A549 (cell line): ENCODE data around the gene ISCU. TPM values are rescaled to one million over a fixed set of nuclear protein-coding genes. Genes with fewer than 3 reads are reported as not detected.
A peak's percentile ranks its signal among the peaks of the same experiment; 100 is the strongest.

Experiments used
- ATAC-seq, 2 experiments: fragments of 200-7000 bp in 1 of 2; fragments of >200 bp in 1 of 2; cut with Nextera tagmentation in 1 of 2; cut with Tn5 transposase in 1 of 2; 3 replicates each; pipeline versions ENCODE4 v1.8.0 to v1.9.1; 2018 to 2020; ENCODE audit warnings: mild to moderate bottlenecking in 1 of 2, moderate library complexity in 1 of 2
- CTCF ChIA-PET: fragments of 300-600 bp; sonication (Branson Sonifier 250); formaldehyde crosslinking; extraction: SDS; loops from one replicate; lab custom pipeline; 2021; ENCODE audit warnings: antibody characterized with exemption, inconsistent platforms; lab: Yijun Ruan, JAX
- POLR2A ChIA-PET: fragments of 350-600 bp; formaldehyde crosslinking; extraction: SDS; loops from one replicate; lab custom pipeline; 2021; ENCODE audit warnings: antibody characterized with exemption, inconsistent platforms; lab: Yijun Ruan, JAX
- DNase-seq, 2 experiments: peaks; one replicate each; pipeline versions ENCODE4 v3.0.0 to v3.0.0-alpha.2; 2011 to 2016; ENCODE audit warnings: low read depth in 1 of 2, low spot score in 1 of 2
- FAIRE-seq: peaks from 2 replicates; lab custom pipeline; 2011; peaks lifted over from hg19 to GRCh38; lab: Jason Lieb, UNC
- H3K27ac ChIP-seq, 2 experiments: fragments of >200 bp; sonication (Bioruptor Twin); formaldehyde crosslinking; 3 replicates each; pipeline ENCODE4 v1.5.1; 2016 to 2017
- H3K4me1 ChIP-seq: fragments of >200 bp; sonication (Bioruptor Twin); formaldehyde crosslinking; 3 replicates; pipeline ENCODE4 v1.6.1; 2016
- H3K4me2 ChIP-seq: fragments of >200 bp; sonication (Bioruptor Twin); formaldehyde crosslinking; 3 replicates; pipeline ENCODE4 v1.6.1; 2016
- H3K4me3 ChIP-seq: fragments of >200 bp; sonication (Bioruptor Twin); formaldehyde crosslinking; 3 replicates; pipeline ENCODE4 v1.5.1; 2016
- H3K9me3 ChIP-seq: fragments of >200 bp; sonication (Bioruptor Twin); formaldehyde crosslinking; 3 replicates; pipeline ENCODE4 v1.6.1; 2016
- CHD2 ChIP-seq: fragments of 150-350 bp; IDR thresholded peaks from 2 replicates; pipeline ENCODE4 v1.6.1; 2014; ENCODE audit warnings: low read length; ENCODE audit not compliant: partially characterized antibody
- CTCF ChIP-seq: fragments of >200 bp; sonication (Bioruptor Twin); formaldehyde crosslinking; IDR thresholded peaks from 3 replicates; pipeline ENCODE4 v1.5.1; 2016
- EHMT2 ChIP-seq: fragments of 200-600 bp; sonication (generic); IDR thresholded peaks from 2 replicates; pipeline ENCODE4 v1.6.1; 2016; ENCODE audit warnings: antibody characterized with exemption, low read depth, mild to moderate bottlenecking, moderate library complexity
- ESRRA ChIP-seq: fragments of 150-350 bp; IDR thresholded peaks from 2 replicates; pipeline ENCODE4 v1.6.1; 2014; ENCODE audit warnings: mild to moderate bottlenecking, low read length, borderline replicate concordance
- FOXS1 ChIP-seq: fragments of 250-450 bp; sonication (Bioruptor Pico); IDR thresholded peaks from 2 replicates; pipeline ENCODE4 v1.5.0; 2020; ENCODE audit warnings: mild to moderate bottlenecking, moderate library complexity
- GATA3 ChIP-seq: IDR thresholded peaks from 2 replicates; pipeline ENCODE4 v1.6.1; 2012; ENCODE audit warnings: borderline replicate concordance
- HDAC2 ChIP-seq: fragments of 200-600 bp; sonication (generic); IDR thresholded peaks from 2 replicates; pipeline ENCODE4 v1.6.1; 2016
- HES2 ChIP-seq: fragments of >200 bp; sonication (Bioruptor Twin); formaldehyde crosslinking; IDR thresholded peaks from 2 replicates; pipeline ENCODE4 v1.6.1; 2016
- JUN ChIP-seq, 2 experiments: fragments of >200 bp; sonication (Bioruptor Twin); formaldehyde crosslinking; IDR thresholded peaks; 2 replicates in 1 of 2; 3 replicates in 1 of 2; pipeline ENCODE4 v1.6.1; 2016 to 2017
- KDM1A ChIP-seq: fragments of 200-600 bp; sonication (generic); IDR thresholded peaks from 2 replicates; pipeline ENCODE4 v1.6.1; 2016; ENCODE audit warnings: low read depth, mild to moderate bottlenecking
- KDM5A ChIP-seq: fragments of 200-600 bp; sonication (generic); IDR thresholded peaks from 2 replicates; pipeline ENCODE4 v1.6.1; 2016; ENCODE audit warnings: antibody characterized with exemption, mild to moderate bottlenecking
- MAZ ChIP-seq: fragments of 150-350 bp; IDR thresholded peaks from 2 replicates; pipeline ENCODE4 v1.6.1; 2014; ENCODE audit warnings: antibody characterized with exemption, low read depth, low read length, borderline replicate concordance
- MYC ChIP-seq: IDR thresholded peaks from 2 replicates; pipeline ENCODE4 v1.6.1; 2012; ENCODE audit warnings: mild to moderate bottlenecking, inconsistent platforms, low read length, improper control_type of control experiment, borderline replicate concordance
- NFE2L2 ChIP-seq: fragments of 150-350 bp; conservative IDR thresholded peaks from 2 replicates; pipeline ENCODE4 v1.6.1; 2014; ENCODE audit warnings: low read length
- NPAS2 ChIP-seq: fragments of 250-450 bp; sonication (Bioruptor Pico); IDR thresholded peaks from 2 replicates; pipeline ENCODE4 v1.8.0; 2022; ENCODE audit warnings: mild to moderate bottlenecking, moderate library complexity, borderline replicate concordance
- PHF8 ChIP-seq: fragments of 200-600 bp; sonication (generic); IDR thresholded peaks from 2 replicates; pipeline ENCODE4 v1.6.1; 2016; ENCODE audit warnings: low read depth, mild to moderate bottlenecking, antibody characterized with exemption, moderate library complexity, borderline replicate concordance
- POLR2A ChIP-seq: IDR thresholded peaks from 2 replicates; pipeline ENCODE4 v1.6.1; 2012; ENCODE audit warnings: mild to moderate bottlenecking, low read length
- RAD21 ChIP-seq, 2 experiments: fragments of >200 bp in 1 of 2; sonication (Bioruptor Twin) in 1 of 2; formaldehyde crosslinking in 1 of 2; IDR thresholded peaks in 1 of 2; conservative IDR thresholded peaks in 1 of 2; 2 replicates in 1 of 2; 3 replicates in 1 of 2; pipeline ENCODE4 v1.6.1; 2012 to 2018; ENCODE audit warnings: inconsistent platforms in 1 of 2
- RFX5 ChIP-seq: fragments of 450-650 bp; IDR thresholded peaks from 2 replicates; pipeline ENCODE4 v1.7.1; 2014; ENCODE audit warnings: antibody characterized with exemption, mild to moderate bottlenecking, moderate library complexity
- SMC3 ChIP-seq: fragments of >200 bp; sonication (Bioruptor Twin); formaldehyde crosslinking; IDR thresholded peaks from 3 replicates; pipeline ENCODE4 v1.6.1; 2018; ENCODE audit warnings: inconsistent platforms
- TFCP2L1 ChIP-seq: fragments of 250-450 bp; sonication (Bioruptor Pico); IDR thresholded peaks from 2 replicates; pipeline ENCODE4 v1.5.0; 2021; ENCODE audit warnings: mild to moderate bottlenecking
- TP53 ChIP-seq: fragments of 250-450 bp; sonication (Bioruptor Pico); IDR thresholded peaks from 2 replicates; pipeline ENCODE4 v1.5.0; 2021; ENCODE audit warnings: mild to moderate bottlenecking, moderate library complexity
- ZC3H11A ChIP-seq: fragments of 450-650 bp; IDR thresholded peaks from 2 replicates; pipeline ENCODE4 v1.6.1; 2014; ENCODE audit warnings: antibody characterized with exemption, mild to moderate bottlenecking
- WGBS: methylation state at CpG from one replicate; pipeline ENCODE4 v1.1.6; 2017; ENCODE audit errors: missing lambda C conversion rate; 5-methylcytosine and 5-hydroxymethylcytosine counted together
- polyA plus RNA-seq, 4 experiments: library from polyadenylated mRNA; depleted of rRNA in 3 of 4; stranded (reverse); fragments of >200 nt; fragmentation: RNase III in 1 of 4; extraction: RNeasy Plus Mini Kit Qiagen cat#74134 plus additional on column Dnase treatment in 1 of 4; gene quantifications; 2 replicates in 3 of 4; 3 replicates in 1 of 4; pipeline ENCODE4 v1.2.3, GENCODE V29; 2011 to 2017
- TF ChIP-seq, protein P1 (sequence below): fragments of 200-600 bp; sonication (generic); IDR thresholded peaks from 2 replicates; pipeline ENCODE4 v1.6.1; 2016; ENCODE audit warnings: antibody characterized with exemption, mild to moderate bottlenecking, moderate library complexity

Gene ISCU
- polyA plus RNA-seq, 2 of the 4 experiments (the other 2 are of a cell fraction): 97.5 to 174 TPM

DNA sequence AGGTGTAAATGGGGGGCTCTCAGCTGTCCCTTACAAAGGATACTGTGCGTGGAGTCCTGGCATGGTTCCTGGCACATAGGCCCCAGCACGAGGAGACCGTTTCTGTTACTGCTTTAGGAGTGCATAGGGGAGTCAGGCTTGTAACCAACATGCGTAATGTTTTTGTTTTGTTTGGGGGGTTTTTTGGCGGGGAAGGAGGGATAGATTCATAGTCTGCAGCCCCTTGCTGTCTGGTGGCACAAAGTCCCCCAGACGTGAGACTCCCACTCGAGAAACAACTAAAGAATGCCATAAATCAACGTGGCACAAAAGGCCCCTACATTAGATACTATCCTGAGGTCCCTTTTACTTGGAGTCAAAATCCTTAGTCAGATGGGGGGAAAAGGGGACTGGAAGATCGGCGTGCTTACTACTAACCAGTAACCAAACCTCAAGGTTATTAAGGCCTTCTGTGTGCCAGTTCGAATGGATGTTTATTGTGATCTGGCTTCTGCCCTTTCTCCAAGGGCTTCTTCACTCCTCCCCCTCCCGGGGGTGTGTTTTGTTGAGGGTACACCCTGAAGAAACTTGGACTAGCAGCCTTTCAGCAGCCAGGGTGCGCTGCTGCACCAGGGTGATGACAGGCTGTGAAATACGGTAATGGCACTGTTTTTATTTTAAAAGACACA, 874 bp downstream of the ISCU start:
- H3K4me2 ChIP-seq: peak overlapping the region; percentile 83
- POLR2A ChIA-PET: interaction anchor here (1.2 to 1.6 kb wide), 3 partner anchors 55 to 57 kb away, joined by 3 to 11 read pairs (median 3); no protein-coding TSS in a partner anchor
- no peak for TF ChIP-seq POLR2A
- TF ChIP-seq NFE2L2: no peak
- peak; percentile 91 to 95 for TF ChIP-seq RAD21 (conservative IDR thresholded peaks at IDR 0.05 in 1 of 2, IDR thresholded peaks at IDR 0.05 in 1 of 2)
- no peak; the same call in 1 of the 2 replicates for TF ChIP-seq TP53 (CRISPR knock-in tag)
- TF ChIP-seq MAZ: 0 out of 2 replicates have a peak, but pooled peaks have one; percentile 35
- TF ChIP-seq HES2: no peak
- TF ChIP-seq HDAC2: no peak
- TF ChIP-seq ZC3H11A: no peak
- peak; percentile 55; the same call in 1 of the 2 replicates for TF ChIP-seq KDM5A
- TF ChIP-seq GATA3: no peak
- no peak for TF ChIP-seq JUN (IDR thresholded peaks at IDR 0.05)
- TF ChIP-seq ESRRA: no peak
- peak; percentile 97 for TF ChIP-seq CTCF
- TF ChIP-seq SMC3: peak; percentile 94
- peak; percentile 30 for TF ChIP-seq CHD2
- no peak for TF ChIP-seq MYC
- TF ChIP-seq, all 56 proteins: peak for 6
- CTCF ChIA-PET: interaction anchor here (0.8 to 22.8 kb wide), 23 partner anchors 10 to 533 kb away, joined by 3 to 533 read pairs (median 4); no protein-coding TSS in a partner anchor
- DNase-seq: peak; percentile 89 to 97
- peak overlapping the region; percentile 82 for H3K4me3 ChIP-seq
- WGBS: 4% methylated on average over 14 of the region's 14 CpGs
- H3K9me3 ChIP-seq: no peaks in the 10 kb centered on the region
- peak; percentile 63 to 74 for ATAC-seq
- H3K27ac ChIP-seq: peak overlapping the region; percentile 91 to 95
- H3K4me1 ChIP-seq: peaks cover 36% of the 10 kb centered on the region
- FAIRE-seq: no peak

GRCh38 chr12:108563804-108564151, 1.4 kb downstream of the ISCU start:
- ATAC-seq: no peak
- DNase-seq: no peak
- H3K9me3 ChIP-seq: no peaks in the 10 kb centered on the region
- H3K4me3 ChIP-seq: peak overlapping the region; percentile 82; the same call in 2 of the 3 replicates
- H3K27ac ChIP-seq: peak overlapping the region; percentile 60 to 95
- no peak for TF ChIP-seq EHMT2
- ChIA-PET POLR2A (no interaction called here), CTCF (interaction anchor here (0.6 to 22.8 kb wide), 26 partner anchors 9 to 821 kb away, joined by 3 to 533 read pairs (median 5); no protein-coding TSS in a partner anchor)
- no peak for FAIRE-seq
- WGBS: 0% methylated on average over 1 of the region's 1 CpG
- peak overlapping the region; percentile 83 for H3K4me2 ChIP-seq
- H3K4me1 ChIP-seq: peaks cover 33% of the 10 kb centered on the region

DNA sequence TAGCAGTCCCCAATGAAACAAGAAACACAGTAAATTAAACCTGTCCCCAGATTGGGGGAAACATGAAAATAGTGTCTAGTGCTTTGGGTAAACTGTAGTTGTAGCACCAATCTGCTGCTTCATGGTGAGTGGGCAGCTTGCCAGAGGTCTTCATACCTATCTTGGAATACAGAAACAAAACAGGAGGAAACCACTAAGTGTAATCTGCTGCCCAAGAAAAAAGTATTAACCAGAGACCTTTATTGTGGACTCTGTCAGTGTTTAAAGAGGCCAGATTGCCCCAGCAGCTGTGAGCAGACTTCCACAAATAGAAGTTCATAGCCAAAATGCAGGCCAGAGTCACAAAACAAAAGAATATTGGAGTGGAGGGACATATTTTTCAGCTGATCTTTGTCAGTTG, 2.3 kb downstream of the ISCU start:
- CTCF ChIA-PET: interaction anchor here (0.7 to 22.8 kb wide), 20 partner anchors 8 to 555 kb away, joined by 3 to 533 read pairs (median 6); no protein-coding TSS in a partner anchor
- no peak for TF ChIP-seq KDM5A
- TF ChIP-seq ESRRA: no peak
- TF ChIP-seq GATA3: no peak
- TF ChIP-seq FOXS1 (CRISPR knock-in tag): no peak
- TF ChIP-seq PHF8: no peak
- no peak for TF ChIP-seq NFE2L2
- no peak for TF ChIP-seq KDM1A
- no peak for TF ChIP-seq TFCP2L1 (CRISPR knock-in tag)
- no peak for TF ChIP-seq RFX5
- no peak for TF ChIP-seq NPAS2 (CRISPR knock-in tag)
- TF ChIP-seq, protein P1, sequence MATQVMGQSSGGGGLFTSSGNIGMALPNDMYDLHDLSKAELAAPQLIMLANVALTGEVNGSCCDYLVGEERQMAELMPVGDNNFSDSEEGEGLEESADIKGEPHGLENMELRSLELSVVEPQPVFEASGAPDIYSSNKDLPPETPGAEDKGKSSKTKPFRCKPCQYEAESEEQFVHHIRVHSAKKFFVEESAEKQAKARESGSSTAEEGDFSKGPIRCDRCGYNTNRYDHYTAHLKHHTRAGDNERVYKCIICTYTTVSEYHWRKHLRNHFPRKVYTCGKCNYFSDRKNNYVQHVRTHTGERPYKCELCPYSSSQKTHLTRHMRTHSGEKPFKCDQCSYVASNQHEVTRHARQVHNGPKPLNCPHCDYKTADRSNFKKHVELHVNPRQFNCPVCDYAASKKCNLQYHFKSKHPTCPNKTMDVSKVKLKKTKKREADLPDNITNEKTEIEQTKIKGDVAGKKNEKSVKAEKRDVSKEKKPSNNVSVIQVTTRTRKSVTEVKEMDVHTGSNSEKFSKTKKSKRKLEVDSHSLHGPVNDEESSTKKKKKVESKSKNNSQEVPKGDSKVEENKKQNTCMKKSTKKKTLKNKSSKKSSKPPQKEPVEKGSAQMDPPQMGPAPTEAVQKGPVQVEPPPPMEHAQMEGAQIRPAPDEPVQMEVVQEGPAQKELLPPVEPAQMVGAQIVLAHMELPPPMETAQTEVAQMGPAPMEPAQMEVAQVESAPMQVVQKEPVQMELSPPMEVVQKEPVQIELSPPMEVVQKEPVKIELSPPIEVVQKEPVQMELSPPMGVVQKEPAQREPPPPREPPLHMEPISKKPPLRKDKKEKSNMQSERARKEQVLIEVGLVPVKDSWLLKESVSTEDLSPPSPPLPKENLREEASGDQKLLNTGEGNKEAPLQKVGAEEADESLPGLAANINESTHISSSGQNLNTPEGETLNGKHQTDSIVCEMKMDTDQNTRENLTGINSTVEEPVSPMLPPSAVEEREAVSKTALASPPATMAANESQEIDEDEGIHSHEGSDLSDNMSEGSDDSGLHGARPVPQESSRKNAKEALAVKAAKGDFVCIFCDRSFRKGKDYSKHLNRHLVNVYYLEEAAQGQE: no peak
- TF ChIP-seq, all 56 proteins: peak for 0
- Histone ChIP-seq H3K4me1 (peaks cover 25% of the 10 kb centered on the region), H3K27ac (peak overlapping the region in 1 of 2 experiments; percentile 31; a peak in 2 of 6 replicates), H3K9me3 (no peaks in the 10 kb centered on the region), H3K4me3 (no peak overlapping the region), H3K4me2 (no peak overlapping the region)
- DNase-seq (no peak), FAIRE-seq (no peak), ATAC-seq (no peak)
- POLR2A ChIA-PET: no interaction called here
